RWPE2 (cell line): ENCODE data around the gene KRTAP22-1.

ENCODE experiments used
- ATAC-seq: fragments of 200-7000 bp; cut with Tn5 transposase; 3 replicates; pipeline ENCODE4 v1.9.1; 2021; ENCODE audit warnings: low read depth
- DNase-seq: peaks from one replicate; pipeline ENCODE4 v3.0.0-alpha.2; 2020; ENCODE audit warnings: low spot score
- H3K27ac ChIP-seq: fragments of 450-650 bp; 2 replicates; pipeline ENCODE4 v1.5.1; 2017; ENCODE audit warnings: mild to moderate bottlenecking; ENCODE audit not compliant: poor library complexity, severe bottlenecking
- H3K27me3 ChIP-seq: fragments of 250-450 bp; sonication (Bioruptor Pico); 2 replicates; pipeline ENCODE4 v1.5.1; 2021; ENCODE audit warnings: mild to moderate bottlenecking, moderate library complexity; ENCODE audit not compliant: insufficient read depth, poor library complexity, severe bottlenecking
- H3K36me3 ChIP-seq: fragments of 250-450 bp; sonication (Bioruptor Pico); 2 replicates; pipeline ENCODE4 v1.5.1; 2020; ENCODE audit warnings: low read depth, mild to moderate bottlenecking, moderate library complexity
- H3K4me1 ChIP-seq: fragments of 250-450 bp; sonication (Bioruptor Pico); 2 replicates; pipeline ENCODE4 v1.5.1; 2021; ENCODE audit warnings: mild to moderate bottlenecking, moderate library complexity; ENCODE audit not compliant: insufficient read depth, poor library complexity, severe bottlenecking
- H3K4me3 ChIP-seq: fragments of 250-450 bp; sonication (Bioruptor Pico); 2 replicates; pipeline ENCODE4 v1.5.1; 2021; ENCODE audit warnings: mild to moderate bottlenecking, moderate library complexity; ENCODE audit not compliant: severe bottlenecking
- H3K9me3 ChIP-seq: fragments of 250-450 bp; sonication (Bioruptor Pico); 2 replicates; pipeline ENCODE4 v1.5.1; 2021; ENCODE audit warnings: mild to moderate bottlenecking, moderate library complexity; ENCODE audit not compliant: severe bottlenecking
- TF ChIP-seq, protein P1 (sequence below): fragments of 450-650 bp; IDR thresholded peaks from one replicate; pipeline ENCODE4 v1.5.1; 2017; ENCODE audit warnings: mild to moderate bottlenecking, moderate library complexity; ENCODE audit not compliant: poor library complexity, severe bottlenecking

The KRTAP22-1 gene

DNA sequence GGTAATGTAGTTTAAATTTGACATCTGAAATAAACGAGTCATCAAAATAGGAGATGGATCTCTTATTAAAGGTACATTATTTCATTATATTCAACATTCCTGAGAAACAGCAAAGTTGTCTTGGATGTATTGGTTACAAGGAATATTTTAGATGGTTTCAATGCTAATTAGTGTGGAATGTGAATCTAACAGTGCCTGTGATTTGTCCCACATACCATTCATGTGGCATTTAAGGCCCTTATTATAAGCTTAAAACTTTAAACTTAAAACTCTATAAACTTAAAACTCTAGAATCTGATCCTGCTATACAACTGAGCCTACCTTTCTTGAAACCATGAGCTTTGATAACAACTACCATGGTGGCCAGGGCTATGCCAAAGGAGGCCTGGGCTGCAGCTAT is at the start of gene KRTAP22-1:
Gene KRTAP22-1, plus strand, starts transcription at position 301 of the 400 bp plus-strand sequence.
- DNase-seq = no peak
- Histone ChIP-seq H3K27ac (no peak within 1 kb of the TSS), H3K36me3 (no peaks in the 10 kb centered on the region), H3K4me1 (no peaks in the 10 kb centered on the region), H3K9me3 (no peaks in the 10 kb centered on the region), H3K4me3 (no peak within 1 kb of the TSS), H3K27me3 (no peaks in the 10 kb centered on the region)
- no peak for ATAC-seq
- TF ChIP-seq, protein P1, sequence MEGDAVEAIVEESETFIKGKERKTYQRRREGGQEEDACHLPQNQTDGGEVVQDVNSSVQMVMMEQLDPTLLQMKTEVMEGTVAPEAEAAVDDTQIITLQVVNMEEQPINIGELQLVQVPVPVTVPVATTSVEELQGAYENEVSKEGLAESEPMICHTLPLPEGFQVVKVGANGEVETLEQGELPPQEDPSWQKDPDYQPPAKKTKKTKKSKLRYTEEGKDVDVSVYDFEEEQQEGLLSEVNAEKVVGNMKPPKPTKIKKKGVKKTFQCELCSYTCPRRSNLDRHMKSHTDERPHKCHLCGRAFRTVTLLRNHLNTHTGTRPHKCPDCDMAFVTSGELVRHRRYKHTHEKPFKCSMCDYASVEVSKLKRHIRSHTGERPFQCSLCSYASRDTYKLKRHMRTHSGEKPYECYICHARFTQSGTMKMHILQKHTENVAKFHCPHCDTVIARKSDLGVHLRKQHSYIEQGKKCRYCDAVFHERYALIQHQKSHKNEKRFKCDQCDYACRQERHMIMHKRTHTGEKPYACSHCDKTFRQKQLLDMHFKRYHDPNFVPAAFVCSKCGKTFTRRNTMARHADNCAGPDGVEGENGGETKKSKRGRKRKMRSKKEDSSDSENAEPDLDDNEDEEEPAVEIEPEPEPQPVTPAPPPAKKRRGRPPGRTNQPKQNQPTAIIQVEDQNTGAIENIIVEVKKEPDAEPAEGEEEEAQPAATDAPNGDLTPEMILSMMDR = no peak

DNA sequence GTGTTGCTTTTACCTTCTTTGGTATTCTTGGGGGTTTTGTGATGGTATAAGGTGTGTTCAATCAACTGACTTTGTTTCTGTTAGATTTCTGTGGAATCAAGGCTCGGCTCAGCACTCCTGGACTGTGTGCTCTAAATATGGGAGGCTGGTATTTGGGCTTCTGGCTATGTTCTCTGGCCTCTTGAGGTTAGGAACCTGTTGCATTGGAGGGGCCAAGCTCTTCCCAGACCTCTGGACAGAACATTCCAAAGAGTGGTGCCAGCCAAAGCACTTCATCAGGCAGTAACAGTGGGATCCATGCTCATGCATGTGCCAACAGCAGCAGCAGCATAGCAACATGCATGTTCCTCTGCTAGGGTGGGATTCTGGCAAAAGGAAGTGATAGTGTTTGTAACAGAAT is 48.1 kb upstream of the KRTAP22-1 start:
- Histone ChIP-seq H3K27ac (no peak overlapping the region), H3K4me3 (no peak overlapping the region), H3K27me3 (no peaks in the 10 kb centered on the region), H3K36me3 (no peaks in the 10 kb centered on the region), H3K9me3 (no peaks in the 10 kb centered on the region), H3K4me1 (no peaks in the 10 kb centered on the region)
- ATAC-seq (no peak), DNase-seq (no peak)
- TF ChIP-seq, protein P1 = no peak

DNA sequence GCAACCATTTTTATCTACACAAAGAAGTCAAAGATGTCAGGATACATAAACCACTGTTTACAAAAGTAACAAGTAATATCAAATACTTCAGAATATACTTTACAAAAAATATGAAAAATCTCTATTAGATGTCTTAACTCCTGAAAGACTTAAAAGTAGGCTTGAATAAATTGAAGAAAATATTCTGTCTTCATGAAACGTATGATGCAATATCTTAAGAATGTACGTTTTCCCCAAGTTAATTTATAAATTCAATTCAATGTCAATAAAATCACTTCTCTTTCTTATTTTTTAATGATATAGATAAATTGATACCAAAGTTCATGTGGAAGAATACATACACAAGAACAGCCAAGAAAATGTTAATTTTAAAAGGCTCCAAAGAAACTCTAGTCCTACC is 45.8 kb upstream of the KRTAP22-1 start:
- Histone ChIP-seq H3K9me3 (no peaks in the 10 kb centered on the region), H3K4me1 (no peaks in the 10 kb centered on the region), H3K36me3 (no peaks in the 10 kb centered on the region), H3K27ac (no peak overlapping the region), H3K27me3 (no peaks in the 10 kb centered on the region), H3K4me3 (no peak overlapping the region)
- no peak for ATAC-seq
- TF ChIP-seq, protein P1 = no peak
- no peak for DNase-seq

DNA sequence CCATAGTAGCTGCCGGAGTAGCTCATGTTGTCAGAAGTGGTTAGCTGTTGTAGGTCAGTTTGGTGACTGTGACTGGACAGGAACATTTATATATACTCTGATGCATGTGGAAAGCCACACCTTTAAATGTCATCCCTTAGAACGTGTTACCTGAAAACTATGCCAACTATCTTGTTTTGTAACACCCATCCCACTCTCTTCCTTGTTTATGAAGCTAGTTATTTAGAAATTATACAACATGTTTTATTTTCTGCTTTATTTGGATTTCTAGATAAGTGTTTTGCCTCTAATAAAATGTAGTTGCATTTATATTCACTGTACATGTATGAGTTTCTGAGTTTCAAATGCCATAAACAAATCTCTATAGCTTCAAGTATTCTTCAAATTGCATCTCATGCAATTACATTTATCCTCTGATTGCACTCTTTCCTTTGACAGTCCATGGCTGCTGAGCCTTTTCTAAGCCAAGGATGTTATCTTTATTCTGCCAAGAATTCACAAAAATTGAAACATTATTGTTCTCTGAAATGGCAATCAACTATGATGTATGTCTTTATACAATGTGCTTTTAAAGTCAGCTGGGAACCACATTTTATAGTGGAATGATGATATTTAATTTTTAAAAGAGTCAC is 39.5 kb upstream of the KRTAP22-1 start, which contains the start of gene KRTAP19-7:
Gene KRTAP19-7, minus strand, starts transcription at position 51 of the 632 bp plus-strand sequence. Its CDS starts 25 bp downstream, at position 26.
- H3K4me3 ChIP-seq = no peak within 1 kb of the TSS
- H3K4me1 ChIP-seq = no peaks in the 10 kb centered on the region
- H3K27me3 ChIP-seq = no peaks in the 10 kb centered on the region
- TF ChIP-seq, protein P1 = no peak
- no peak within 1 kb of the TSS for H3K27ac ChIP-seq
- no peak for ATAC-seq
- H3K36me3 ChIP-seq = no peaks in the 10 kb centered on the region
- DNase-seq = no peak
- H3K9me3 ChIP-seq = no peaks in the 10 kb centered on the region

DNA sequence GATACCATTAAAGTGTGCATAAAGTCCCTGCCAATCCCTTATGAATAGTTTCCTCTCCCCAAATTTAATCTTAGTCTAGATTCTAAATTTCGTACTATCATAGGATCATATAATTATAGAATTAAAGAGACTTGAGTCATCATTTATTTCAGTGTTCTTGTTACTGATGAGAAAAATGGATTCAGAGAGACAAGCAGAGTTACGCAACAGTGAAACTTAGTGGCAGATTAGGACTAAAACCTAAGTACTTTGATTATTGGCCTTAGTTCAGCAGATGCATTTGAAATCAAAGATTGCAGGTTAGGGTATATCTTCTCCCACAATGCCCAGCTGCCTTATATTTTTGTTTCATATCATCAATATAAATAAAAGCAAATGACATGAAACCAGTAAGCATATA is 38.9 kb upstream of the KRTAP22-1 start:
- TF ChIP-seq, protein P1 = no peak
- H3K4me1 ChIP-seq = no peaks in the 10 kb centered on the region
- ATAC-seq = no peak
- no peaks in the 10 kb centered on the region for H3K36me3 ChIP-seq
- no peaks in the 10 kb centered on the region for H3K9me3 ChIP-seq
- H3K27ac ChIP-seq = no peak overlapping the region
- H3K4me3 ChIP-seq = no peak overlapping the region
- DNase-seq = no peak
- H3K27me3 ChIP-seq = no peaks in the 10 kb centered on the region
